ENCODE data around the gene VPS26A. TPM values are rescaled to one million over a fixed set of nuclear protein-coding genes. Genes with fewer than 3 reads are reported as not detected.
A peak's percentile ranks its signal among the peaks of the same experiment; 100 is the strongest.

The VPS26A gene
- polyA plus RNA-seq, 1 donor from 2014 or later: 27.6 TPM

DNA sequence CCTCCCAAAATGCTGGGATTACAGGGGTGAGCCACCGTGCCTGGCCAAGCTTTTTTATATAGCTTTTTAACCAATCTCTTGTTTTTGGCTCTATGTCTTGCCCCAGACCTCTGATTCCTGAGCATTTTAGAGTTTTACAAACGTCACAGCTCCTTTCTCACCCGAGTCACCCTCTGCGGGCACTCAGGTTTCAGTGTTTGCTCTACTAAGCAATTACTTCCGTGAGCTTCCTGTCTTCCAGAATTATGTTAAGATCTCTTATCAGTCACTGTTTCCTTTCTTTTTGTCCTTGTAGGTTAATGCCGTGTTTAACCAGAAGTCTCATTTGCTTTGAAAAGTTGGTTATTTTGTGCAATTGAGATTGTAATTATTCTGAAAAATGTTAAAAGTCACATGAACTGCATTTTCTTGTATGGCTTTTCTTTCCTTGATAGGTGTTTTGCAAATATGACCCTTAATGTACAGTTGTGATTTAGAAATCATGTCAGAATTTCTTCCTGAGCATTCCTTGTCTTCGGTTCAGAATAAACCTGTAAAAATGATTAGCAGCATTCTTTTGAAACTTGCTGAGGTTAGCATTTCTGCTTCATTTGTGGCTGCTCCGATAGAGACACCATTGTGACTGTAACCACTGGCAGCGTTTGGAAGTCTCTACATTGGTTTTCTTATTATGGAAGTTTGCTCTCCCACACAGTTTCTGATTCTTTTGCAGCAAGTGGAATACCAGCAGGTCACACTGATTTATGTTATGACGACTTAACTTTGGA, 91.6 kb downstream of the VPS26A start:
- Mint-ChIP-seq H3K4me1 (peaks cover 0 to 9% (median 6%) of the 10 kb centered on the region in 3 donors), H3K36me3 (peaks cover 1% of the 10 kb centered on the region), H3K27me3 (peaks cover 13% of the 10 kb centered on the region), H3K4me3 (no peak overlapping the region), H3K9me3 (peaks cover 0 to 4% (median 0%) of the 10 kb centered on the region in 3 donors), H3K27ac (no peak overlapping the region)

DNA sequence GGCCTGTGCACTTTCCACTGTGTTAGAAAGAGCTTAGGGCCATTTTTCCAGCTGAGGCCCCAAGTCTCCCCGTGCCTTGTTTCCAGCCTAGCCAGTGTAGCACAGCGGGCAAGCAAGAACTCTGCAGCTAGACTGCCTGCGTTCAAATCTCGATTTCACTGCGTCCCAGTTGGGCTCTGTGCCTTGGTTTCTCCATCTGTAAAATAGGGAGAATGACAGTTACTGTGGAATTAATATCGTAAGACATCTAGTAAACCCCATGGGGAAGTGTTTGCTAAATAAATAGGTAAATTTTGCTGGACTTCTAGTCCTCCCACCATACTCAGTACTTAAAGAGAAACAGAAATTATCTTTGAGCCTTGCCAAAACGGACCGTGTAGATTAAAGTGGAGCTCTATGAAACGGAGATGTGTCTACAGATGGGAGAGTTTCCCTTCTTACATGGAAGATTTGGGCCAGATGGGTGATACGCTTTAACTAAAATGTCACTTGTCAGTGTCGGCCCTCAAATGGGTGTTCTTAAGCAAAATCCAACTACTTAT, 92.7 kb downstream of the VPS26A start:
- H3K36me3 Mint-ChIP-seq: peaks cover 1% of the 10 kb centered on the region
- H3K4me1 Mint-ChIP-seq: peaks cover 0 to 13% (median 6%) of the 10 kb centered on the region in 3 donors
- H3K9me3 Mint-ChIP-seq: peaks cover 0 to 4% (median 0%) of the 10 kb centered on the region in 3 donors
- peak overlapping the region in 1 of 3 donors; percentile 19 for H3K27ac Mint-ChIP-seq
- no peak overlapping the region for H3K4me3 Mint-ChIP-seq
- peaks cover 13% of the 10 kb centered on the region for H3K27me3 Mint-ChIP-seq

DNA sequence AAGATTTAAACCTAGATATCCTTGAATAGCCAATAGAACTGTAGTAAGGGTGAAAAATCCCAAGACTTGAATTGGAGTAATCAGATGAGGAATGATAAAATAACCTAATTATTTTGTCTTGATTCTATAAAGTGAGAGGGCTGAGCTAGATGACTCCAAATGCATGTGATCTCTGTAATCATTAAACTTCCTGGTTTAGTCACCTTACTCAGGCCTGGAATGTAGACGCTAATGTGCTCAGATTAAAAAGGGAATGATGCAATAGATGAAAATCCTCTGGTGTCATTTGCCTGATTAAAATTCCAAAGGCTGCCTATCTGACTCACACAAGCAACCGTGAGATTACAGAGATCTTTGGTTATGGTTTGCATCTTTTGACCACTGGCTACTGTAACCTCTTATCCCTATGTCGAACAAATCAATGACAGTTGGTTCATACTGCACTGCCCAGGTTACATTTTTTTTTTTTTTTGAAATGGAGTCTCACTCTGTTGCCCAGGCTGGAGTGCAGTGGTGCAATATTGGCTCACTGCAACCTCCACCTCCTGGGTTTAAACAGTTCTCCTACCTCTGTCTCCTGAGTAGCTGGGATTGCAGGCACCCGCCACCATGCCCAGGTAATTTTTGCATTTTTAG, 93.3 kb downstream of the VPS26A start:
- H3K27ac Mint-ChIP-seq: peak overlapping the region in 1 of 3 donors; percentile 19
- H3K9me3 Mint-ChIP-seq: peaks cover 0 to 4% (median 0%) of the 10 kb centered on the region in 3 donors
- H3K4me1 Mint-ChIP-seq: peaks cover 2 to 16% (median 9%) of the 10 kb centered on the region in 3 donors
- H3K36me3 Mint-ChIP-seq: peaks cover 1% of the 10 kb centered on the region
- no peak overlapping the region for H3K4me3 Mint-ChIP-seq
- H3K27me3 Mint-ChIP-seq: peaks cover 13% of the 10 kb centered on the region

DNA sequence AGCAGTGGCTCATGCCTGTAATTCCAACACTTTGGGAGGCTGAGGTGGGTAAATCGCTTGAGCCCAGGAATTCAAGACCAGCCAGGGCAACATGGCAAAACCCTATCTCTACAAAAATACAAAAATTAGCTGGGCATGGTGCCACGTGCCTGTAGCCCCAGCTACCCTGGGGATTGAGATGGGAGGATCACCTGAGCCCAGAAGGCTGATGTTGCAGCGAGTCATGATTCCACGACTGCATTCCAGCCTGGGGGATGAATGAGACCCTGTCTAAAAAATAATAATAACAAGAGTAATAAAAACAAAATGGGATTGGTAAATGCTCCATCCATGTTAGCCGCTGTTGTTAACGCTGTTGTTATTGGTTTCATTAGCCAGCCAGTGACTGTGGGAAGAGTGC, 94.9 kb downstream of the VPS26A start:
- peaks cover 1% of the 10 kb centered on the region for H3K36me3 Mint-ChIP-seq
- no peak overlapping the region for H3K4me3 Mint-ChIP-seq
- peaks cover 10 to 26% (median 18%) of the 10 kb centered on the region in 3 donors for H3K4me1 Mint-ChIP-seq
- peaks cover 0 to 4% (median 0%) of the 10 kb centered on the region in 3 donors for H3K9me3 Mint-ChIP-seq
- peaks cover 13% of the 10 kb centered on the region for H3K27me3 Mint-ChIP-seq
- no peak overlapping the region for H3K27ac Mint-ChIP-seq

DNA sequence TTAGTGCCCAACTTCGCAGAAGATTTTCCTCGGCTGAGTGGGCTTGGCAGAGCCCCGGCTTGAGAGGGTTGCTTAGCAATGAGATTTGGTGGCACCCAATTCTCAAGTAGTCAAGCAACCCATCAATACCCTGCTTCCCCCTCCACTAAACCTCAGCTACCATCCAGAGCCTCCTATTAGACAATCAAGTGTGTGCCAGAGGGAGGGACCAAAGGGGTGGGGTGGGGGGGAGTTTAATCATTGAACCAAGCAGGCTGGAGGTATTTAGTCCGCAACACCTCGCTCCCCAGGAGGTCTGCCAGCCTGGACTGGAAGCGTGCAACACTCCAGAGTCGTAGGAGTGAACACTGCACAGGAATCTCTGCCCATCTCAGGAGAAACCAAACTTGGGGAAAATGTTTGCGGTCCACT, 96.1 kb downstream of the VPS26A start, which contains the start of gene HKDC1:
TSS of gene HKDC1 (plus strand) at position 292 of the 411 bp plus-strand sequence. CDS start at position 396, 104 bp downstream.
- Mint-ChIP-seq H3K4me1 (peaks cover 13 to 32% (median 19%) of the 10 kb centered on the region in 3 donors), H3K36me3 (peaks cover 1% of the 10 kb centered on the region), H3K27me3 (peaks cover 13% of the 10 kb centered on the region), H3K4me3 (no peak within 1 kb of the TSS), H3K27ac (peak within 1 kb of the TSS in 2 of 3 donors; percentile 35 to 57), H3K9me3 (no peaks in the 10 kb centered on the region)

DNA sequence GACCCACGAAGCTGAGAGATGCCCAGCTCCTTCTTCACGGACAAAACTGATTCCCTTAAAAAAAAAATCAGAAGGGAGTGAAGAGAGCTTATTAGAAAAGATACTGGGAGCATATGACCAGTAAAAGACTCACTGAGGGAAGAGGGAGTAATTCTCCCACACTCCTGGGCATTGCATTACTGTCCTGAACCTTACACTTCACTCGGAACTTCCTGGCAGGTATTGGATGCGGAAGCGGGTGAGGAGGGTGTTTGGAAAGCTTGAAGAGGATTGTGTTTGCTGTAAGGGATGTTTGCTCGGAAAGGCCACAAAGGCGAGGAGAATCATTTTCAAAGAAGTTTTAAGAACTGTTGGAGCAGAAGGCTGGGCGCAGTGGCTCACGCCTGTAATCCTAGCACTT, 96.5 kb downstream of the VPS26A start:
- Mint-ChIP-seq H3K9me3 (no peaks in the 10 kb centered on the region), H3K27ac (peak overlapping the region in 2 of 3 donors; percentile 35 to 57), H3K27me3 (peaks cover 10% of the 10 kb centered on the region), H3K36me3 (peaks cover 1% of the 10 kb centered on the region), H3K4me3 (no peak overlapping the region), H3K4me1 (peaks cover 13 to 29% (median 20%) of the 10 kb centered on the region in 3 donors)

Other genes starting within 250 kb of the VPS26A start
- gene DDX50, start 222.9 kb upstream of the VPS26A start, polyA plus RNA-seq: 22.0 TPM
- gene DDX21, start 168.0 kb upstream of the VPS26A start, polyA plus RNA-seq: 16.1 TPM
- gene KIFBP, start 135.4 kb upstream of the VPS26A start, polyA plus RNA-seq: 2.9 TPM
- 65.1 TPM for gene SRGN, start 36.1 kb upstream of the VPS26A start, polyA plus RNA-seq
- 23.0 TPM for gene SUPV3L1, start 56.1 kb downstream of the VPS26A start, polyA plus RNA-seq
- 0.43 TPM for gene HKDC1, start 96.2 kb downstream of the VPS26A start, polyA plus RNA-seq
- 88.6 TPM for gene HK1, start 154.3 kb downstream of the VPS26A start, polyA plus RNA-seq

Data from IgD-negative memory B cell (primary cell).